A673 (cell line): ENCODE results near the gene CPAMD8.

ENCODE experiments used
- EZH2 ChIP-seq: fragments of 200-600 bp; sonication (generic); IDR thresholded peaks from 2 replicates; pipeline ENCODE4 v1.6.1; 2017; ENCODE audit warnings: borderline replicate concordance, low read depth, mild to moderate bottlenecking, mixed read lengths, antibody characterized with exemption, low read length; ENCODE audit not compliant: poor library complexity, severe bottlenecking
- TF ChIP-seq, protein P1 (sequence below): fragments of 300-800, 200-600 bp; sonication (generic); conservative IDR thresholded peaks from 2 replicates; pipeline ENCODE4 v1.5.1; 2017; ENCODE audit warnings: low read depth, mild to moderate bottlenecking, antibody characterized with exemption, low read length, moderate library complexity, mixed read lengths

DNA sequence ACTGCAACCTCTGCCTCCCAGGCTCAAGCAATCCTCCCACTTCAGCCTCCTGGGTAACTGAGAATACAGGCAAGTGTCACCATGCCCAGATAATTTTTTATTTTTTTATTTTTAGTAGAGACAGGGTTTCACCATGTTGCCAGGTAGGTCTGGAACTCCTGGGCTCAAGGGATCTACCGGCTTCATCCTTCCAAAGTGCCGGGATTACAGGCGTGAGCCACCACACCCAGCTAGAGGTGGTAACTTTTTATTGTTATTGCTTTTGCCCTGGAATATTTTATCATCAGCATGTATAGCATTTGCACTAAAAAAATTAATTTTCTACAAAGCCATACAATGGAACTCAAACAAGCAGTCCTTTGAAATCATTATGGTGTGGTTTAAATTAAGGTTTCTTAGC lies 34.6 kb upstream of the CPAMD8 start:
- TF ChIP-seq EZH2 = no peak
- TF ChIP-seq, protein P1, sequence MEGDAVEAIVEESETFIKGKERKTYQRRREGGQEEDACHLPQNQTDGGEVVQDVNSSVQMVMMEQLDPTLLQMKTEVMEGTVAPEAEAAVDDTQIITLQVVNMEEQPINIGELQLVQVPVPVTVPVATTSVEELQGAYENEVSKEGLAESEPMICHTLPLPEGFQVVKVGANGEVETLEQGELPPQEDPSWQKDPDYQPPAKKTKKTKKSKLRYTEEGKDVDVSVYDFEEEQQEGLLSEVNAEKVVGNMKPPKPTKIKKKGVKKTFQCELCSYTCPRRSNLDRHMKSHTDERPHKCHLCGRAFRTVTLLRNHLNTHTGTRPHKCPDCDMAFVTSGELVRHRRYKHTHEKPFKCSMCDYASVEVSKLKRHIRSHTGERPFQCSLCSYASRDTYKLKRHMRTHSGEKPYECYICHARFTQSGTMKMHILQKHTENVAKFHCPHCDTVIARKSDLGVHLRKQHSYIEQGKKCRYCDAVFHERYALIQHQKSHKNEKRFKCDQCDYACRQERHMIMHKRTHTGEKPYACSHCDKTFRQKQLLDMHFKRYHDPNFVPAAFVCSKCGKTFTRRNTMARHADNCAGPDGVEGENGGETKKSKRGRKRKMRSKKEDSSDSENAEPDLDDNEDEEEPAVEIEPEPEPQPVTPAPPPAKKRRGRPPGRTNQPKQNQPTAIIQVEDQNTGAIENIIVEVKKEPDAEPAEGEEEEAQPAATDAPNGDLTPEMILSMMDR = no peak
